T-helper 1 cell (primary cell): ENCODE measurements around the gene TRIL.

Experiments used
- DNase-seq, 5 donors: peaks; one replicate each; pipeline ENCODE4 v3.0.0-alpha.2; 2012 to 2020
- total RNA-seq, 4 donors: gene quantifications; one replicate each; lab custom pipeline; 2026; lab: John Stamatoyannopoulos, UW

TRIL gene, protein sequence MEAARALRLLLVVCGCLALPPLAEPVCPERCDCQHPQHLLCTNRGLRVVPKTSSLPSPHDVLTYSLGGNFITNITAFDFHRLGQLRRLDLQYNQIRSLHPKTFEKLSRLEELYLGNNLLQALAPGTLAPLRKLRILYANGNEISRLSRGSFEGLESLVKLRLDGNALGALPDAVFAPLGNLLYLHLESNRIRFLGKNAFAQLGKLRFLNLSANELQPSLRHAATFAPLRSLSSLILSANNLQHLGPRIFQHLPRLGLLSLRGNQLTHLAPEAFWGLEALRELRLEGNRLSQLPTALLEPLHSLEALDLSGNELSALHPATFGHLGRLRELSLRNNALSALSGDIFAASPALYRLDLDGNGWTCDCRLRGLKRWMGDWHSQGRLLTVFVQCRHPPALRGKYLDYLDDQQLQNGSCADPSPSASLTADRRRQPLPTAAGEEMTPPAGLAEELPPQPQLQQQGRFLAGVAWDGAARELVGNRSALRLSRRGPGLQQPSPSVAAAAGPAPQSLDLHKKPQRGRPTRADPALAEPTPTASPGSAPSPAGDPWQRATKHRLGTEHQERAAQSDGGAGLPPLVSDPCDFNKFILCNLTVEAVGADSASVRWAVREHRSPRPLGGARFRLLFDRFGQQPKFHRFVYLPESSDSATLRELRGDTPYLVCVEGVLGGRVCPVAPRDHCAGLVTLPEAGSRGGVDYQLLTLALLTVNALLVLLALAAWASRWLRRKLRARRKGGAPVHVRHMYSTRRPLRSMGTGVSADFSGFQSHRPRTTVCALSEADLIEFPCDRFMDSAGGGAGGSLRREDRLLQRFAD
- 0 to 0.08 (median 0) reads per million in 4 donors for total RNA-seq

DNA sequence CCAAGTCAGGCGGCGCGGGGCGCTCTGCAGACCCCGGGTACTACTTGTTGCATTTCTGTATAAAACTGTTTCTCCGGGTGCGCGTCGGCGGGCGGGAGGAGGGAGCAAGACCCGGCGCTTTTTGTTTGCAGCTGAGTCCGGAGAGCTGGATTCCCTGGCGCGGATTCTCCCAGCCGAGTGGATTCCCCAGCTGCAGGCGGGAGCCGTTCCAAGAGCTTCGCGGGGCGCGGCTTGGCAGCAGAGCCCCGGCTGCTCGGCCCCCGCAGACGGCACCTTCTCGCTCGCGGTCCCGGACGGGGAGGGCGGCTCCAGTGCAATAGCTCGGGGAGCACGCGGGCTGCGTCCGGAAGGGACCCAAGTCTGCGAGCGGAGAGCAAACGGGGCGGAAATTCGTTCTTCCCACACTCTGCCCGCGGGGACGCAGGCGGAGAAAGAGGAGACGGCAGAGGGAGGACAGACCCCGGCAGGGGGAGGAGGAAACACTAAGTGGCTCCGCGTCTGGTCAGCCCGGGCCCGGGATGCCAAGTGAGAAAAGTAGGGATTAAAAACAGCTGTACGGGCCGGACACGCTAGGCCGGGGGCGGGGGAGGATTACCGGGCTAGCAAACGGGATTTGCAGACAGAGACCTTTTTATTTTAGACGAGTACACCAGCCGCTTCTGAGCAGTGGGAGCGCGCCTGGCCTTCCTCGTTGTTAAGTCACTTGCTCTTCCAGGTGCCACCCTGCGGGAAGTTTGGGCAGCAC, at the start of gene TRIL:
Gene TRIL (minus strand): TSS at position 96 of the 745 bp plus-strand sequence. CDS start 284 bp downstream, outside the sequence.
- DNase-seq, result no peak

DNA sequence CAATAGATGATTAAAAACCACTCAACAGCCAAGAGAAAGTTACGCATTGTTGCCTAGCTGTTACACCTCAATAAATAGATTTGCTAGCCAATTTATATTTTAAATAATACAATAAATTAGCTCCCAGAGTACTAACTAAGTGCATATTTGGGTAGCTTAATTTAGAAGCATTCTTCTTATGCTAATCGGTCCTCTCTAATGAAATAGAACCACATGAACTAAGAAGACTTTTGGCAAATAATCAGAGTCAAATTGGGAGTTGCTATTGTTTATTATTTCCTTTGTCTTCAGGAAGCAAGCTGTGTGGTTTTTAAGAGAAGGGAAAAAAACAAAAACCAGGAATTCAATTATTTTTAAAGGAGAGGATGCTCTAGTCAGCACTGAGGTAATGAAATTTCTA, 49.0 kb upstream of the TRIL start:
- no peak for DNase-seq

DNA sequence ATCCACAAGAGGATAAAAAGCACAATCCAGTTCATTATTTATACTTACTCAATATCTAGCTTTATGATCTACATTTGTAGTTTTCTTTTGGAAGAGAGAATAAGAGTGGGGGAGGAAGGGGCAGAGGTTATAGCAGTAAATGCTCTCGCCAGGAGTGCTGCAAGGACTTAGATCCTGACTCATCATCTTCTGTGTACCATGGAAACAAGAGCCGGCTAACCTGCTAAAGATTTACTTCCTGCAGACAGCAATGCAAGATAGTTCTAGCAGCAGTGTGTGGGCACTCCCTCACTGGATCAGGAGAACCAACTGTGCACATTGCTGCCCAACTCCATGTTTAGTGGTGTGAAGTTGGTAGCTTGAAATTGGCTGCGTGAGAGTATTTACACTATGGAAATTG, 47.7 kb upstream of the TRIL start:
- DNase-seq, result no peak

DNA sequence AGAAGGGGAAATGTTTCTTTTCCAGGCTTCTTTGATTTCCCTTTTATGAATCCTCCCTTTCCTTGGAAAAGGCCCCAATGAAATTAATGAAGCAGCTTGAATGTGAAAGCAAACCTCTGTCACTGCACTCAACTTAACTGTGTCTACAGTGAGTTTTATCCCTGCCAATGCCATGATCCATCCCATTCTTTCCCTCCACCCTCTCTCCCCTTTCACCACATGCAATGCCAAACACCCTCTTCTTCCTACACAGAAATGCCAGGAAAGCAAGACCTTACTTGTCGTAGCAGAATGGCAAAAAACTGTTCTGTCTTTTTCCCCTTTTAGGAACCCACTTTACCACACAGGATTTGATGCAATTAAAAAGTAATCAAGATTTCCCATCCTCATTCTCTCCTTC, 47.3 kb upstream of the TRIL start:
- no peak for DNase-seq

DNA sequence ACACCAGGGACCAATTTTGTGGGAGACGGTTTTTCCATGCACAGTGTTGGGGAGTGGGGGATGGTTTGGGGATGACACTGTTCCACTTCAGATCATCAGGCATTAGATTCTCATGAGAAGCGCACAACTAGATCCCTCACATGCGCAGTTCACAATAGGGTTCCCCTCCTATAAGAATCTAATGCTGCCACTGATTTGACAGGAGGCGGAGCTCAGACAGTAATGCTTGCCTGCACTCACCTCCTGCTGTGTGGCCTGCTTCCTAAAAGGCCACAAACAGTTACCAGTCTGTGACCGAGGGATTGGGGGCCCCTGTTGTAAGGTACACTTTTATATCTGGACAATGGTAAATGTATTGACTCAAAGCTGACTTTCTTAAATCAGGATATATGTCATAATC, 45.6 kb upstream of the TRIL start:
- no peak for DNase-seq

DNA sequence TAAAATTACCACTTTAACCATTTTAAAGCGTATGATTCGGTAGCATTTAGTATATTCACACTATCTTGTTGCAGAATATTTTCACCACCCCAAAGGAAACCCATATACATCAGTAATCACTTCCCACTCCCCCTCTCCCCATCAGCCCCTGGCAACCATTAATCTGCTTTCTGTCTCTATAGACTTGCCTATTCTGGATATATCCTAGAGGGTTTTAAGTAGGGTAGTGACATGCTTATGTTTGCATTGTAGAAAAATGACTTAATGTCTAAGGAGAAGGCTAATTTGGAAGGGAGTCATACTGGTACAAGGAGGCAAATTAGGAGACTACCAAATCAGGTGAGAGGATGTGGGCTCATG, 42.6 kb upstream of the TRIL start:
- no peak for DNase-seq

DNA sequence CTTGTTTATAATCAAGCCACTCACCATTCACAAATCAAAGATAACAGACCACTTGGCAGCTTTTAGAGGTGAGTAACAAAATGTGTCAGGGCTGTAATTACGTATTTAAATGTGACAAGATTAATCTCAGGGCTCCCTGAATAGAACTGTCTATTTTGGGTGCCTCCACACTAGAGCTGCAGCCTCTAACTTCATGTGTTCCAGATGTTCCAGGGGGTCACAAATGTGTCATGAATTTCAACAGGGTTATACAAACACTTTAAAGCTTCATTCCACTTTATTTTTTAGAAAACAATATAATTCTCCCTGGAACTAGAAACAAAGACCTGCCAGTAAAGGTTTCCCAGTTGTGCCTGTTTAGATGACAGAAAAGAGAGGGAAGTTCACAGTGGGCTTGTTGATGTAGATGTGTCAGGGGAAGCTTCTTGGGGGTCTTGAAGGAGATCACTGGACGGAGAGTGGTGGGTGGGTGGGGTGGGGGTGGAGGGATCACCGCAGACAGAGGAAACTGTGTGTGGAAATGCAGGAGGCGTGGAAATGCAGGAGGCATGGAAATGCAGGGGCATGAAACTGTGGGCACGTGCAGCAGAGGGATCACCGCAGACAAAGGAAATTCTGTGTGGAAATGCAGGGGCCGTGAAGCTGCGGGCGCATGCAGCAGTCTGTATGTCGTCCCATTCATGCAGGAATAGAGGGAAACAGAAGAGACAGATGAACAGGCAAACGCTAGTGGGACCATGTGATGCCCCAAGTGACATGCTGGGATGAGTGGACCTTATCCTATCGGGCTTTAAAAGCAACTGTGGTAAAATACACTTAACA, 42.0 kb upstream of the TRIL start:
- no peak for DNase-seq

DNA sequence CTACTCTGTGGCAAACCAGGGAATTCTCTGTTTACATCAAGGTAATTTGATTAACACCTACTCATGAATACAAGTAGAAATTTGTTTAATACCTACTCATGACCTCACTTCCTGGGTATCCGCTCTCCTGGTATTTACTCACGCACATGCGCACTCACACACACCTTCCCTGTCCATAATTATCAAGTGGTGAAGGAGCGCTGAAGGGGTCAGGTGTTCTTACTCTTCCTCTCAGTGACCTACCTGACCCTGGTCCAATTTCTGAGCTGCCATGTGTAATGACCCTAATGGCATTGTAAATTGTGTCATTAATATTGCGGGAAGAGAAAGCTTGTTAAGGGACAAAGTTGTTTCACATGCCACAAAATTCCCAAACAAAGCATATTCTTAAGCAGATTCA, 41.3 kb upstream of the TRIL start:
- DNase-seq, result no peak

DNA sequence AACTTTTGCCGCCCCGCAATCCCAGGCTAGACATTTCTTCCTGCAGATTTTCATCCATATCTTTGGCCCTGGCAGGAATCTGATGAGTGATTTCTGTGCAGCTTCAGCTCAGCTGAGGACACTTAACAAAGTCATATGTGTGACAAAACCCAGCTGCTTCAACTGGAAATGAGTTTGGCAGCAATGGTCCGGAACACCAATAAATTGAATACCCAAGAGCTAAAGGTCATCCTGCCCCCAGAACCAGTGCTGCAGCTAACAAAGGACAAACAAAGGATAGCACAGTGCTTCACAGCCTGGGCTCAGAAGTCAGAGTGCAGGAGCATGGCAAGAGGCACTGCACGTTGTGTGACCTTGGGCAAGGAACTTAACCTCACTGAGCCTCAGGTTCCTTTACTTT, 40.0 kb upstream of the TRIL start:
- no peak for DNase-seq

DNA sequence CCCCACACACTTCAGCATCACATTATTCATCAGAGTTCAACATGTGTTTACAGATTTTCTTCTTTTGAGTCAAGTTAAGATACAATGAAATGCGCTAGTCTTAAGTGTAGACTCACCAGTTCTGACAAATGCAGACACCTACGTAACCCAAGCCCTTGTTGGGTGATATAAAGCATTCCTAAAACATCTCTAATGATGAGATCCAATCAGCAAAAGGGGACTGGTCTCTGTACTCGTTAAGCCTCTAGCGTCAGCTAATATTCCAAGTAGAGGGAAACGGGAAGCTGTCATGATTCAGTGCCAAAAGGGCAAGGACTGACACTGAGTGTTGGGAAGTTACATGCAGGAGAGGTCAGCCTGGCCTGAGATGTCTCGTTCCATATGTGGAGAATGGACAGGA, 38.7 kb upstream of the TRIL start:
- DNase-seq, result no peak

DNA sequence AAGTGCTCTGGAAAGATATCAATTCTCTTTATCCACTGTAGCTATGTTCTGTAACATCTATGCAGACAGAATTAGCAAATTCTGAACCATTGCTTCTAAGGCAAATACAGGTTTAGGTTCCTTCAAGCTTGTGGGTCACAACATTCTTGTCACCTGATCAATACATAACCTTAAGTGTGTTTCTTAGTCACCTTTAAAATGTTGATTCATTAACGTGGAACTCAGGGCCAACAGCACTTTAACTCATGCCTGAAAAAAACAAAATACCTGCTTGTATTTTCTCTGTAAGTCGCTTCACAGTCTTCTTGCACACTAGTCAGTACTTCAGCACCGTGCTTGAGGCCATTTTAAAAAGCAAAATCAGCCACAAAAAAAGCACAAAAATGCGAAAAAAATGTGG, 35.2 kb upstream of the TRIL start:
- no peak for DNase-seq

DNA sequence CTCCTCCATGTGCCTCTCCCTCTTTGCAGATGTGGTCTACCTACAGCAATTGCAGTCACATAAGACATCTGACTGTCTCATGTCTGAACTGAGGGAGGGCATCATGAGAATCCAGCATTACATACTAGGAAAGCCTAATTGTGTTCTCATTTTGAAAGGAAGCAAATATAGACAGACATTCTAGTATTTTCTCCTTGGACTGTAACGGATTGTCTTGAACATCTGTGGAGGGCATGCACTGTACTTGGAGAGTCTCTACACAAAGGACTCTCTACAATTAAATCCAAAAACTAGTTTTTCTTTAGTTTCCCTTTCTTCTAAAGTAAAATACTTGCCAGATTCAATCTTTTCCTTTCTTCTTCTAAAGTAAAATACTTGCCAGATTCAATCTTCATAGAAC, 34.7 kb upstream of the TRIL start:
- DNase-seq, result no peak

DNA sequence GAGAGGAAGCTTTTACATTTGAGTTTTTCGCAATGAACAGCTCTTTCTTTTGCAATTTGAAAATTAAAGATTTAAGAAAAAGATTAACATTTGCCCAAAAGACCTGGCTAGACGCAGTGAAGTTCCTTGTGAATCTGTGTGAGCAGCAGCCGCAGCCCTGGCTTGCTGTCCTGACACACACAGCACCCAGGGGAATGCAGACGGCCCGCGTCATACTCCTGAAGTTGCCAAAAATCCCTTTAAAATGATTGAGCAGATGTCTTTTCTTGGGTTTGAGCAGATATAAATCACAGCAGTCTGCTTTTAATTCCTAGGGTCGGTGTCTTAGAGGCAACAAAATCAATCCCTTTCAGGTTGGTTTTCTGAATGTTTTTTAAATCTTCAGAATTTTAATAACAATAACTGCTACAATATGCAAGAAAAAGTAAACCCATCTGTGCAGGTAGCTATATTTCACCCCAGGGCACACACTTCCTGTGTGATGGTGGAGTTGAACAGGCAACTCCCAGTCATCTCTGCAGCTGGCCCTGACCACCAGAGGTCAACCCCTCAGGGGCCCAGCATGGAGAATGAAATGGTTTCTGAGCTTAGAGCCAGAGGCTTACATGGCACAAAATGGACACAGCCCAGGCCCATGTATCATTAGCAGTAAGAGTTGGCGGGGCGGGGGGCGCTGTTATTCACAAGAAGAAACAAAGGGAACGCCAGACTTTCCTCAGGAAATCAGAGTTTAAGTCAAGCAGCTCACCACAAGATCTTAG, 32.2 kb upstream of the TRIL start:
- DNase-seq, result no peak

DNA sequence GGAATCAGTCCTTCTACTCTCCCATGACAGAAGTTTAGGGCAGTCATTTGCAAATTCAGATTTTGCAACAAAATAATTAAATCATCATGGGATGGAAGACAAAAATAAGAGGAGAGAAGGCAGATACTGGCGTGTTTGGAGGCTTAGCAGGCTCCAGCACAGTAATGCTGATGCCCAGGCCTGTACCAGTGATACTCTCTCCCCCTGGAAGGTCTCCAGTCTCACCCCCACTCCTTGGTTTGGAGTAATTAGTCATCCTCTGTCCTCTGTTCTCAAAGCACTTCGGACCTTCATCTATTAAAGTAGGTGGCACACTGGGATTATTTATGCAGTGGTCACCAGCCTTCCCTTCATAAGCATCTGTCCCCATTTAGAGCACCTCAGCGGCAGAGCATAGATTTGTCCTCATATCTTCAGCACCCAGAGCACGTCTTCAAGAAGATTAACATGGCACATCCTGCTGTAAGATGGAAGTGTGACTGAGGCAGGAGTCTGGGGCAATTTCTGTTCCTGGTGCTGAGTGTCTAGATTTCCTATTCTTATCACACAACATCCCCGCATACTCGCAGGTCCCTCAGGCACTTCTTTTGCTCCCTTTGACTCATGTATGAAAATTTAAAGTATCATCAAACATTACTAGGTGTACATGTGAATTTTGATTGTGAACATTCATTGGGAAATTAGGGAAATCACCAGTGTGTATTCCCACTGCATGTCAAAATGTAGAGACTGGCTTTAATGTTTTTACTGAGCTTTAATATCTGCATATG, 31.3 kb upstream of the TRIL start:
- DNase-seq, result no peak

DNA sequence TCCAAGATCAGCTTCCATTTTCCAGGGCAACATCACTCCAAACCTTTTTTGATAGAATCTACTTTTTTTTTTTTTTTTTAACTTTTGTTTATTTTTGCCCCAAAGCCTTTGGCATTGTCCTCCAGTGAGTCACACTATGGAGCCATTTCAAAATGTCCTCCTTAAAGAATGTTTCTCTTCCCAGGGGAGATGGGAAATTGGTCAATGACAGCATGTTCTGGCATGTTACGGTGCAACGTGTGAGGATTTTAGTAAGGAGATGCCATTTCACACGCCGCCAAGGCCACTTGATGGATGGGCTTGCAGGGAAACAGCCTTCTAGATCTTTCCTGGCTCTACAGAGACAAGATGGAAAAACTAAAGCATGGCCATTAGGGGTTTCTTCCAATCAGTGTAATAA, 30.7 kb upstream of the TRIL start:
- no peak for DNase-seq

DNA sequence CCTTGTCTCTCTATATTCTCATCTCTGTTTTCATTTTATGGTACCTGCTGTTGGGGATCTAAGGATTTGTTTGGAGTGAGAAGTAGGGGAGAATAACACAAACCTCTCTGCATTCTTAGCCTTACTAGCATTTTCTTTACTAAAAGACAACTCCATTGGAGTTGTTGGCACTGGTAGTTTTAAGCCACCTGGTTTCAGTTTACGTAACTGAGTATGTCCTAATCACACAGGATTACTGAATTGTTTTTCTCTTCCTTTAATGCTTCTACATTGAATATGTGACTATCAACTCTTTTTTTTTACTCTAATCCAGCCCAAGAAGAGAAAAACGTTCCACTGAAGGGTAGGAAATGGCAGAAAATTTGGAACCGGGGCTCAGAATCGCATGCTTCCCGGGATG, 30.0 kb upstream of the TRIL start:
- no peak for DNase-seq

DNA sequence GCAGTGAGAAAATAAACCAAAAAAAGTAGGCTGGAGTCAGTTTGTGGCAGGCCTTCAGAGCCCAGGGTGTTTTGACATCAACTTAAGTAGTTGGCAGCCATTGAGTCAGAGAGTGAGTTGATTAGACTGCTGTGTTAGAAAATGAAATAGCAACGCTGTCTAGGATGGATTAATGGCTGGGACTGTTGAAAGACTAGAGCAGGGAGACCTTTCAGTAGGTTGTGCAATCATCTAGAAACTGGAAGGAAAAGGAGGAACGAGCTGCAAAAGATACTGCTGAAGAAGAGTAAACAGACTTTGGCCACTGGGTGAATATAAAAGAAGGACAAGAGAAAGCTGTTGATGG, 28.6 kb upstream of the TRIL start:
- no peak for DNase-seq

DNA sequence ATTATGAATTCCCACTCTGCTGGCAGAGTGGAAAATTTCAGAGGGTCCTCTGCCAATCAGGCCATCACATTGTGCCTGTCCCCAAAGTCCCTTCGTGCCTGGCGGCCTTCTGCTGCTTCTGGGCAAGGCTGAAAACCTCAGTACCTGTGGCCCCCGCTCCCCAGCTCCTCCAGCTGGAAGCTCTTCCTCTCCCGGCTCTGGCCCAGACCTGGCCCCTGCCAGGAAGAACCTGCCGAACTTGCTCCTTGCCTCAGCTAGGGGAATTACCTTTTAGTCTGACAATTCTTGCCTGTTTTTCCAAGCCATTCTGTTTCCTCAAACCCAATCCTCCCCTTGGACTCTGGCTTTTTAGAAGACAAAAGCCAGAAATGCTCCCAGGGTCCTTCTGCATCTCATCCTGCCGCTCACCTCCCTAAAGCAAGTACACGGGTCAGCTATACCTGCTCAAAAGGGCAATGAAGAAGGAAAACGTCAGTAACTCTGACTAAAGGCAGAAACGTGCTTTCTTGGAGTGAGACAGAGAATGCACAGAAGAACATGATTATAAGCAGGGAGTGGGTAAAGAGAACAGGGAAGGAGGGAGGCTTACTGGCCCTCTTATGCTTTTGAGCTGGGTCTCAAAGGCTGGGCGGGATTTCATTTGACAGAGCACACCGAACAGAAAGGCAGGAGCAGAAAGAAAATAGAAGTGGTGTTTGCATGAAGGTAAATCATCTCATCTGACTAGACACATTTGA, 28.1 kb upstream of the TRIL start:
- no peak for DNase-seq

DNA sequence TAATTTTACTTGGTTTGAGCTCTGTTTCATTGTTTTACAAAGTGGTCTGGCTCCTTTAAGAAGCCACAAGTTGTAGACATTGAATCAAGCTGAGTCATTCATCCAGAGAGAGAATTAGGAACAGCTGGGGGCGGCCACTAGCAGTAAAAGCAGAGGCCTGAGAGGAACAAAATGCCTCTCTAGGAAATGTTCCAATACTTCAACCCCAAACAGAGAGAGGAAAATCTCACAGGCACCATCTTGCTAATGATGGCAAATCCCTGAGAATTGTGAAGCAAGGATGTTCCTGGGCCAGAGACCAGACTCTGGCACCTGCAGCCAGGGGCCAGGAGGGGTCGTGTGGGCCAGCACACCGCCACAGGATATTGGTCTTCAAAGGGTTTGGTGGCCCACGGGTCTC, 26.5 kb upstream of the TRIL start:
- no peak for DNase-seq

DNA sequence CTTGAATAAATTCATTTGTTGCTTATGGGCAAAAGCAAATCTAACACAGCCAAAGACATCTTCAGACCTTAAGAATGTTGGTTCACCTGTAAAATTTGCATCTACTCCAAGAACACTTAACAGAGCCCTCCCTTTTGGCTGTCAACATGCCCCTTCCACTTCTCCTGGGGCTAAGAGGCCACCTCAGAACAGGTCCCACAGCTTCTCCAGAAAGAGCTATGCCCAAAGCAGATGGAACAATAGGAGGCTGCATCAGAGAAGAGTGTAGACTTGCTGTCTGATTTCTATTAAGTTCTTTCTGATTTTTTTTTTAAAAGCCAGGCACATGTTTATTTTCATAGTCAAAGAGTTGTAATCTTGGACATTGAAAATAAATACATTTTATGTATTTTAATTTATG, 26.1 kb upstream of the TRIL start:
- no peak for DNase-seq
